HCT116 (cell line): Measurements from ENCODE around the gene CDK8. TPM values are rescaled to one million over a fixed set of nuclear protein-coding genes. Genes with fewer than 3 reads are reported as not detected.

Experiments used
- ATAC-seq: fragments of 200-7000 bp; cut with Tn5 transposase; 2 replicates; pipeline ENCODE4 v1.9.1; 2020; ENCODE audit warnings: mild to moderate bottlenecking, moderate library complexity
- BruUV-seq: library from RNA; stranded (reverse); fragments of 400-500 nt; replicated peaks from 2 replicates; lab custom pipeline; 2021; lab: Mats Ljungman, UMichigan
- CTCF ChIA-PET: fragments of 300-600 bp; sonication (Branson Sonifier 250); formaldehyde crosslinking; loops from one replicate; lab custom pipeline; 2021; ENCODE audit warnings: antibody characterized with exemption; lab: Charles Lee
- POLR2A ChIA-PET: fragments of 300-600, 350-600 bp; sonication (Branson Sonifier 250); formaldehyde crosslinking; loops from one replicate; lab custom pipeline; 2021; ENCODE audit warnings: antibody characterized with exemption; lab: Charles Lee
- RAD21 ChIA-PET, 2 experiments: fragments of 300-600 bp; sonication (Branson Sonifier 250); formaldehyde crosslinking; loops; one replicate each; lab custom pipeline; 2023; ENCODE audit warnings: low total read pairs in 2 of 2; ENCODE audit not compliant: uncharacterized antibody in 2 of 2, unreplicated experiment in 2 of 2, low non-redundant PET in 1 of 2; lab: Charles Lee
- DNase-seq: peaks from one replicate; pipeline ENCODE4 v3.0.0-alpha.2; 2010; ENCODE audit warnings: low read depth, low spot score
- H2AFZ ChIP-seq: fragments of 200-600 bp; shearing (Covaris generic), sonication (generic); 2 replicates; pipeline ENCODE4 v1.6.1; 2017; ENCODE audit warnings: low read depth, mixed run types, mixed read lengths, antibody characterized with exemption, low read length; ENCODE audit not compliant: poor library complexity, severe bottlenecking
- H3K27ac ChIP-seq: 2 replicates; pipeline ENCODE4 v1.5.1; 2012; ENCODE audit warnings: low read depth, low read length
- H3K27me3 ChIP-seq: fragments of 200-600 bp; sonication (generic); 2 replicates; pipeline ENCODE4 v1.6.1; 2016; ENCODE audit warnings: mixed run types, low read length, mixed read lengths; ENCODE audit not compliant: insufficient read depth
- H3K36me3 ChIP-seq, 2 experiments: fragments of 200-500 bp in 1 of 2; fragments of 200-600 bp in 1 of 2; sonication (Bioruptor generic) in 1 of 2; sonication (generic) in 1 of 2; 2 replicates each; pipeline versions ENCODE4 v1.5.1 to v1.6.1; 2014 to 2016; ENCODE audit warnings: low read length in 2 of 2, inconsistent platforms in 1 of 2, mixed read lengths in 1 of 2, mixed run types in 1 of 2; ENCODE audit not compliant: insufficient read depth in 2 of 2, control insufficient read depth in 1 of 2
- H3K4me1 ChIP-seq, 2 experiments: fragments of 200-600 bp in 1 of 2; sonication (generic) in 1 of 2; 2 replicates each; pipeline versions ENCODE4 v1.5.1 to v1.6.1; 2012 to 2017; ENCODE audit warnings: low read length in 2 of 2, inconsistent platforms in 1 of 2, mild to moderate bottlenecking in 1 of 2, mixed read lengths in 1 of 2, mixed run types in 1 of 2, moderate library complexity in 1 of 2; ENCODE audit not compliant: insufficient read depth in 2 of 2, control insufficient read depth in 1 of 2
- H3K4me2 ChIP-seq: fragments of 200-600 bp; sonication (generic); 2 replicates; pipeline ENCODE4 v1.6.1; 2017; ENCODE audit warnings: mixed run types, low read length, mixed read lengths
- H3K4me3 ChIP-seq, 2 experiments: fragments of 200-600 bp in 1 of 2; sonication (generic) in 1 of 2; replicated peaks in 1 of 2; 2 replicates each; pipeline ENCODE4 v1.5.1; 2011 to 2016; ENCODE audit warnings: low read length in 2 of 2, control low read depth in 1 of 2, low read depth in 1 of 2, mild to moderate bottlenecking in 1 of 2, mixed read lengths in 1 of 2, mixed run types in 1 of 2
- H3K79me2 ChIP-seq: fragments of 200-600 bp; sonication (generic); 2 replicates; pipeline ENCODE4 v1.6.1; 2017; ENCODE audit warnings: mild to moderate bottlenecking, mixed run types, low read length, moderate library complexity, mixed read lengths; ENCODE audit not compliant: insufficient read depth
- H3K9ac ChIP-seq: fragments of 200-600 bp; sonication (generic); 2 replicates; pipeline ENCODE4 v1.6.1; 2016; ENCODE audit warnings: low read length, mixed read lengths
- H3K9me2 ChIP-seq: fragments of 200-600 bp; sonication (generic), shearing (Covaris generic); 2 replicates; pipeline ENCODE4 v1.6.1; 2017; ENCODE audit warnings: mixed run types, mild to moderate bottlenecking, moderate library complexity; ENCODE audit not compliant: insufficient read depth
- H3K9me3 ChIP-seq, 2 experiments: fragments of 200-500 bp in 1 of 2; fragments of 200-600 bp in 1 of 2; sonication (Bioruptor generic) in 1 of 2; sonication (generic) in 1 of 2; 2 replicates each; pipeline ENCODE4 v1.6.1; 2014 to 2017; ENCODE audit warnings: low read length in 2 of 2, mixed read lengths in 2 of 2, inconsistent platforms in 1 of 2, low read depth in 1 of 2, mild to moderate bottlenecking in 1 of 2, mixed run types in 1 of 2, moderate library complexity in 1 of 2; ENCODE audit not compliant: control insufficient read depth in 1 of 2, insufficient read depth in 1 of 2
- H4K20me1 ChIP-seq: fragments of 200-600 bp; sonication (generic), shearing (Covaris generic); 2 replicates; pipeline ENCODE4 v1.6.1; 2017; ENCODE audit warnings: mixed run types, mild to moderate bottlenecking, moderate library complexity; ENCODE audit not compliant: insufficient read depth
- ATF3 ChIP-seq: IDR thresholded peaks from 2 replicates; pipeline ENCODE4 v1.6.1; 2012
- CBX3 ChIP-seq: IDR thresholded peaks from 2 replicates; pipeline ENCODE4 v1.6.1; 2012; ENCODE audit warnings: low read depth
- CEBPB ChIP-seq: IDR thresholded peaks from 2 replicates; pipeline ENCODE4 v1.6.1; 2012; ENCODE audit warnings: low read depth
- ELF1 ChIP-seq: IDR thresholded peaks from 2 replicates; pipeline ENCODE4 v1.6.1; 2012; ENCODE audit warnings: low read depth, borderline replicate concordance
- EZH2 ChIP-seq: fragments of 200-600 bp; sonication (generic); IDR thresholded peaks from 2 replicates; pipeline ENCODE4 v1.6.1; 2017; ENCODE audit warnings: antibody characterized with exemption, mixed run types
- EZH2phosphoT487 ChIP-seq: fragments of 200-600 bp; IDR thresholded peaks from 2 replicates; pipeline ENCODE4 v1.6.1; 2018; ENCODE audit warnings: antibody characterized with exemption, borderline replicate concordance
- FOSL1 ChIP-seq: IDR thresholded peaks from 2 replicates; pipeline ENCODE4 v1.6.1; 2012; ENCODE audit warnings: low read depth
- JUND ChIP-seq: IDR thresholded peaks from 2 replicates; pipeline ENCODE4 v1.6.1; 2012
- MAX ChIP-seq: IDR thresholded peaks from 2 replicates; pipeline ENCODE4 v1.6.1; 2012
- POLR2A ChIP-seq: IDR thresholded peaks from 2 replicates; pipeline ENCODE4 v1.7.0; 2011; ENCODE audit warnings: borderline replicate concordance; ENCODE audit not compliant: insufficient read depth, insufficient read length; ENCODE audit errors: extremely low read depth
- POLR2AphosphoS5 ChIP-seq: IDR thresholded peaks from 2 replicates; pipeline ENCODE4 v1.6.1; 2011; ENCODE audit warnings: mild to moderate bottlenecking, low read depth, low read length, moderate library complexity
- REST ChIP-seq: IDR thresholded peaks from 2 replicates; pipeline ENCODE4 v1.6.1; 2012; ENCODE audit warnings: low read depth
- SIN3A ChIP-seq: IDR thresholded peaks from 2 replicates; pipeline ENCODE4 v1.6.1; 2012; ENCODE audit warnings: low read depth
- SP1 ChIP-seq: IDR thresholded peaks from 2 replicates; pipeline ENCODE4 v1.6.1; 2012; ENCODE audit warnings: low read depth
- SRF ChIP-seq: IDR thresholded peaks from 2 replicates; pipeline ENCODE4 v1.6.1; 2012; ENCODE audit warnings: low read depth
- TCF7L2 ChIP-seq: IDR thresholded peaks from 2 replicates; pipeline ENCODE4 v1.7.0; 2011; ENCODE audit warnings: borderline replicate concordance, inconsistent platforms; ENCODE audit not compliant: insufficient read depth, insufficient read length; ENCODE audit errors: extremely low read depth
- YY1 ChIP-seq: IDR thresholded peaks from 2 replicates; pipeline ENCODE4 v1.6.1; 2011; ENCODE audit warnings: low read length, low read depth, moderate library complexity, mild to moderate bottlenecking; ENCODE audit not compliant: insufficient replicate concordance; ENCODE audit errors: extremely low read depth
- ZFX ChIP-seq: fragments of 450-650 bp; IDR thresholded peaks from 2 replicates; pipeline ENCODE4 v1.6.1; 2017
- ZNF274 ChIP-seq: fragments of 200-500 bp; sonication (Bioruptor generic); IDR thresholded peaks from 2 replicates; pipeline ENCODE4 v1.6.1; 2014; ENCODE audit warnings: mild to moderate bottlenecking, low read depth, low read length, inconsistent platforms
- intact Hi-C: fragments of 100-400 bp; cut with micrococcal nuclease; formaldehyde crosslinking; loops from 2 replicates; pipeline ENCODE4 v1.10.0; 2022
- total RNA-seq: library from RNA; stranded (reverse); gene quantifications from one replicate; pipeline ENCODE4 v1.2.1, GENCODE V29; 2021; ENCODE audit not compliant: unreplicated experiment

The CDK8 gene
- total RNA-seq, 1 experiment from 2014 or later: 23.8 TPM

GRCh38 chr13:26208287-26208686 is 45.6 kb upstream of the CDK8 start (continued):
- no peak for TF ChIP-seq EZH2
- TF ChIP-seq CBX3: no peak
- TF ChIP-seq JUND: no peak
- no peak for TF ChIP-seq POLR2AphosphoS5
- no peak for TF ChIP-seq CEBPB

- peaks cover 4% of the 10 kb centered on the region; the same call in 1 of the 2 replicates for H3K79me2 ChIP-seq
- no peak for TF ChIP-seq CEBPB
- TF ChIP-seq SRF: no peak
- no peak for TF ChIP-seq YY1
- TF ChIP-seq MAX: no peak
- TF ChIP-seq ELF1: no peak
- TF ChIP-seq SP1: no peak
- no peak for TF ChIP-seq EZH2phosphoT487
- no peak for TF ChIP-seq POLR2AphosphoS5
- TF ChIP-seq EZH2: no peak
- TF ChIP-seq ZFX: no peak
- TF ChIP-seq JUND: no peak
- TF ChIP-seq ATF3: no peak
- no peak for TF ChIP-seq ZNF274
- TF ChIP-seq FOSL1: no peak
- TF ChIP-seq CBX3: no peak
- no peak for TF ChIP-seq TCF7L2
- no peak for TF ChIP-seq SIN3A
- TF ChIP-seq POLR2A: no peak
- no peak for TF ChIP-seq REST
- TF ChIP-seq, all 23 proteins: peak for 0
- POLR2A ChIA-PET: interaction anchor here (0.9 kb wide), 1 partner anchor 9 kb away, joined by 3 read pairs; the partner anchor contains the start of gene RNF6
- RAD21 ChIA-PET: no interaction called here
- peaks cover 41 to 66% of the 10 kb centered on the region in 2 experiments for H3K36me3 ChIP-seq
- DNase-seq: no peak
- no TSS peak for BruUV-seq
- no peaks in the 10 kb centered on the region for H3K9me3 ChIP-seq
- H3K27ac ChIP-seq: no peak overlapping the region
- CTCF ChIA-PET: no interaction called here
- intact Hi-C loops: no loop called here
- no peak overlapping the region for H3K9ac ChIP-seq
- no peak overlapping the region for H2AFZ ChIP-seq
- no peaks in the 10 kb centered on the region for H3K27me3 ChIP-seq
- H4K20me1 ChIP-seq: no peaks in the 10 kb centered on the region
- H3K9me2 ChIP-seq: no peaks in the 10 kb centered on the region
- no peak for ATAC-seq
- H3K4me3 ChIP-seq: no peak overlapping the region
- H3K4me2 ChIP-seq: no peak overlapping the region
- no peaks in the 10 kb centered on the region for H3K4me1 ChIP-seq
Observed at GRCh38 chr13:26213345-26213744, 40.6 kb upstream of the CDK8 start.
